ENCODE data around the gene EMILIN1.

DNA sequence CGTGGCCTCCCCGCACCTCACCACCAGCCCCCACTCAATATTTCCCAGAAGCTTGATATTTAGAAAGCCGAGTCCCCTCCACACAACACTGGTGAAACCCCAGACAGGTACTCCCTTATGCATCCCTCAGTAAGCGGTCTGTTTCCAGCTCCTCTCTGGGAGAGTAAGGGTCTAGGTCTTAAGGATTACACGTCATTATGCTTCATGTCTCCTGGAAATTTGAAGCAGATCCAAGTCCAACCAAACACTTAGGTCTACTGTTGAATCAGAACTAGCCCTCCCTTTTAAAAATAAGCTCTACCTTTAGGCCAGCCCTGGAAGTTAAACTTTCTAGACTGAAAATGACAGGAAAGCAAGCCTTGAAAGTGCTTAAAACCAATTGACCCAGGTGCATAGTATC is 5.5 kb upstream of the EMILIN1 start:
- TF ChIP-seq POLR2A (IDR thresholded peaks at IDR 0.05): no peak
- TF ChIP-seq, protein P1, sequence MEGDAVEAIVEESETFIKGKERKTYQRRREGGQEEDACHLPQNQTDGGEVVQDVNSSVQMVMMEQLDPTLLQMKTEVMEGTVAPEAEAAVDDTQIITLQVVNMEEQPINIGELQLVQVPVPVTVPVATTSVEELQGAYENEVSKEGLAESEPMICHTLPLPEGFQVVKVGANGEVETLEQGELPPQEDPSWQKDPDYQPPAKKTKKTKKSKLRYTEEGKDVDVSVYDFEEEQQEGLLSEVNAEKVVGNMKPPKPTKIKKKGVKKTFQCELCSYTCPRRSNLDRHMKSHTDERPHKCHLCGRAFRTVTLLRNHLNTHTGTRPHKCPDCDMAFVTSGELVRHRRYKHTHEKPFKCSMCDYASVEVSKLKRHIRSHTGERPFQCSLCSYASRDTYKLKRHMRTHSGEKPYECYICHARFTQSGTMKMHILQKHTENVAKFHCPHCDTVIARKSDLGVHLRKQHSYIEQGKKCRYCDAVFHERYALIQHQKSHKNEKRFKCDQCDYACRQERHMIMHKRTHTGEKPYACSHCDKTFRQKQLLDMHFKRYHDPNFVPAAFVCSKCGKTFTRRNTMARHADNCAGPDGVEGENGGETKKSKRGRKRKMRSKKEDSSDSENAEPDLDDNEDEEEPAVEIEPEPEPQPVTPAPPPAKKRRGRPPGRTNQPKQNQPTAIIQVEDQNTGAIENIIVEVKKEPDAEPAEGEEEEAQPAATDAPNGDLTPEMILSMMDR (IDR thresholded peaks at IDR 0.05): no peak

Data from breast epithelium (tissue), 3 donors.